Inflammatory macrophage (primary cell): ENCODE results near the gene ASL.
"Not testable (repeated sequence)": the region's sequence is repeated elsewhere in the genome, so short reads cannot be mapped to it uniquely, and the experiment has no call there.

ENCODE experiments used
- DNase-seq, 2 donors: peaks; one replicate each; pipeline ENCODE4 v3.0.0-alpha.2; 2020 to 2022

ASL gene

DNA sequence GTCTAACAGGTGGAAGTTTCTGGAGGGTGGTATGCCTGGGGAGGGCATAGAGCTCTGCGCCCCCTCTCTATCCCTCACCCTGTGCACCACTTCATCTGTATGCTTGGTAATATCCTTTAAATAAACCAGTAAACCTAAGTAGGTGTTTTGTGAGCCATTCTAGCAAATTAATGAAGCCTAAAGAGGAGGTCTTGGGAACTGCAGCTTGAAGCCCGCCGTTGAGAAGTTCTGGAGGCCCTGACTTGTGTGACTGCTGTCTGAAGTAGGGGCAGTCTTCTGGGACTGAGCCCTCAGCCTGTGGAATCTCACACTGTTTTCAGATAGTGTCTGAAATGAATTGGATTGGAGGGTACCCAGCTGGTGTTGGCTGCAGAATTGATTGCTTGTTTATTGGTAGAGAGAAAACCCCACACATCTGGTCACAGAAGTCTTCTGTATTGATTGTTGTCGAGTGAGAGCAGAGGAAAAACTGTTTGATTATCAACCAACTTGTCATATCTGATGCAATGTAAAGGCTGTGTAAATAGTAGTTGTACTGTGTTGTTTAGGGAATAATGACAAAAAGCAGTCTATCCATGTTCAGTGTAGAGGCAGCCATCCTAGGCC is 43.7 kb downstream of the ASL start:
- no peak for DNase-seq

DNA sequence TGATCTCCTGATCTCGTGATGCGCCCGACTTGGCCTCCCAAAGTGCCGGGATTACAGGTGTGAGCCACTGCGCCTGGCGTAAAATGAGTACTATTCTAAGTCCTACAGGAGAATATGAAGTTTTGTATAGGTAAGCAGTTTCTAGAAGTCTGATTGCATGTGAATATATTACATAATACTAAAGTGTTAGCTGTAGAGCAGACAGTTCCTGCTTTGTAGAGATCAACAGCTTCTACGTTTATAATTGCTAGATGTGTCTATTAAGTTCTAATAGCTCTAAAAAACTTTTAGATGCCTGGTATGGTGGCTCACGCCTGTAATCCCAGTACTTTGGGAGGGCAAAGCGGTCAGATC is 47.5 kb downstream of the ASL start:
- DNase-seq, result peak in 1 of 2 donors; percentile 17

DNA sequence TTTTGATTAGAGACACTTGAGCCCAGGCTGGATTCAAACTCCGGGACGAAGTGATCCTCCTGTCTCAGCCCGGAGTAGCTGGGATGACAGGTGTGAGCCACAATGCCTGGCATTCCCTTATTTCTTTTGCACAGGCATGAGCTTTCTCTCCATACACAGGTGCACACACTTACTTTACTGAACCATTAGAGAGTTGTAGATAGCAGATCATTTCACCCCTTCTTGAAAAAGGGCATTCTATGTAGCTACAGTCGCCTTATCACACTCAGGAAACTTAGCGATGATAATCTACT is 48.9 kb downstream of the ASL start:
- not testable (repeated sequence) for DNase-seq

DNA sequence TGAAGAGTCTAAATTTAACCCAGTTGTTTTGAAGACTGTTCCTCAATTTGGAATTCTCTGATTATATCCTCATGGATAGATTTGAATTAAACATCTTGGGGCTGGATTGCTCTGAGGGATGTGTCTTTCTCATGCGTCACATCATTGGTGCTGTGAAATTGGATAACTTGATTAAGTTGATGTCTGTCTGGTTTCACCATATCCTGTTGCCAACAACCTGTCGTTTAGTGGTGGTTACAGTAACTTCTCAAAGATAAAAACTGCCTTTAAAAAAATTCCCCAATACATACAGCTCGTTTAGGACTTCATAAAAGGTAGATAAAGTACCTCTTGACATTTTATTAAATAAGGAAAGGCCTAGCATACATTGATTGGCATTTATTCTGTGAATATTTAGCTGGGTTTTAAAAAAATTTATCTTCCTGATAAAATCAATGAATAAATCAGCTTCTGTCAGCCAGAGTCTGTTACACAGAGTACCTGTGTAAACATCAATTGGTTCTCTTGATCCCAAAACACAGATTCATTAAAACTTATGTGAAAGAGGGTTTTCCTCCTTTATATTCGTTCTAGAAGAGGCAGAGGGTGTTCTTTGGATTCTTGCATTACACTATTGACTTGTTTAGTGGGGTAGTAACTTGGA is 49.6 kb downstream of the ASL start:
- DNase-seq, result no peak

DNA sequence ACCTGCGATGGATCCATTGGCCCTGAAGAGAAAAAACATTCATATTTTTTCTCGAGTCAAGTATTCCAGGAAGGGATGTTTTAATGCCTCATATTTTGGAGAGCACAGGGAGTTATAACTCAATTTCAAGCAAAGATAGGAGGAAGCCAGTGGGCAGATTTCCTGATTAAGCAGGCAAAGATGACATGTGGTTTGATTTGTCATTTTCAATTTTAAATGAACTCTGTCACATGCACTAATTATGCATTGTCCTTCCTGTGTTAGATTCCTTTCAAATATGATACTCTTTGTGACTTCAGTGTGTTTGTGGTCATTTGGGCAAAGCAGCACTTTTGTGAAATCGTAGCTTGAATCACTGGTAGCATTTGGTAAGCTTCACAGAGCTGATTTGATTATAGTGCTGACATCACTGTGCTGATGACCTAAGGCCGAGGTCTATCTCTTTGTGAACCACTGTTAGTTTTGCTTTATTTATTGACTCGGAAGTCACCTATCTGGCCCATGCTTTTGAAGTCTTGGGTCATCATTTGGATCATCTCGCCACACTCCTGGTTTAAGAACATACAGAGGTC is 50.2 kb downstream of the ASL start:
- peak; percentile 28 to 41 for DNase-seq

DNA sequence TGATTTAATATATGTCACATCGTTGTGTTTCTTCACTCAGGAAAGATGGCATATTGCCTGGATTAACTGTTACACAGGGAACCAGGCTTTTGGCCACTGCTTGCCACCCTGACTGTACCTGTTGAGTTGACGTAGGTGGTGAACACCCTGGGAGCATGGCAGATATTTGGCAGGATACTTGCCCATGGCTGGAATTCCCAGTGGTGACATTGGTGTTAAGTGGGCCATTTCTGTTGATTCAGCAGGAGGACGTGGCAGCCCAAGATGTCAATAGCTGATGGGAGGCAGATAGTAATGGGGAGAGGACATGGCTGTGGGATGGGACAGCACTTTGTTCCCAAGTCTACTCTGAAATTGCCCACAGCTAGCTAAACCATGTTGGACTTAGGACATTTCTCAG is 51.6 kb downstream of the ASL start:
- DNase-seq, result not testable (repeated sequence)

DNA sequence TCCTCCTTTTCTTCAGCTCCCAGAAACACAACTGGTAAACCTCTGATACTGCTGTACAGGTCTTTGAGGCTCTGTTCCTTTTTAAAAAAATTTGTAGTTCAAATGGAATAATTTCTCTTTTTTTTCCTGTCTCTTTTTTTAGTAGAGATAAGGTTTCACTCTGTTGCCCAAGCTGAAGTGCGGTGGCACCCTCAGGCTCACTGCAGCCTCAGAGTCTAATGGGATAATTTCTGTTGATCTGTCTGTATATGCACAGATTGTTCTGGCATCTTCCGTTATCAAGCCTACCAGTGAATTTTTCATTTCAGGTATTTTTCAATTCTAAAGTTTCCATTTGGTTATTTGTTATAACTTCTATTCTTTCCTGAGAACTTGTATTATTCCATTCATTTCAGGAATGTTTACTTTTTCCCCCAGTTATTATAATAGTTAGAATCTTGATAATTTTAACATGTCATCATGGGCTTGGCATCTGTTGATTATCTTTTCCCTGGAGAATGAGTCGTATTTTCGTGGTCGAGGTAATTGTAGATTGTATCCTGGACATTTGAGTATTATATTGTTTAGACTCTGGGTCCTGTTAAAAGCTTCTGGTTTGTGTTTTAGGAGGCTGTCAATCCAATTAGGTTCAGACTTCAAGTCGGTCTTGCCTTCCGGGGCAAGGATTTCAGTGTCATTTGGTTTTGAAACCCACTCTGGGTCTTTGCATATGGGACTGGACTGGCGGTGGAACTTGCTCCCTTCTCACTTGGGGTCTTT is 63.6 kb downstream of the ASL start:
- DNase-seq, result no peak

DNA sequence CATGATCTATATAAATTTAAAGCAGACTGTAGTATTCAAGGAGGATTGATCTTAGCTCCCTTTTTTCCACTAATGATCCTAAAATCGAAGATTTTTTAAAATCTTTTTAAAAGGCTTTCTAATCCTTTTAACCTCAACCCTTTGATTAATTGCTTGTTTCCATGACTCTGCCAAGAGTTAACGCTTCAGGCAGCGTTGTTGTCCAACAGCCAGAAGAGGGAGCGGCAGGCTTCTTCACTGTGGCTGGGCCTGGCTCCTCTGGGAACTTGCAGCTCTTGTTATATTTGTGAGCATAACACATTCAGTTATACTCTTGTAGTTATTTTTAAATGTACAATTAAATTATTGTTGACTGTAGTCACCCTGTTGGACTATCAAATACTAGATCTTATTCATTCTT is 65.3 kb downstream of the ASL start:
- DNase-seq, result peak in 1 of 2 donors; percentile 17

DNA sequence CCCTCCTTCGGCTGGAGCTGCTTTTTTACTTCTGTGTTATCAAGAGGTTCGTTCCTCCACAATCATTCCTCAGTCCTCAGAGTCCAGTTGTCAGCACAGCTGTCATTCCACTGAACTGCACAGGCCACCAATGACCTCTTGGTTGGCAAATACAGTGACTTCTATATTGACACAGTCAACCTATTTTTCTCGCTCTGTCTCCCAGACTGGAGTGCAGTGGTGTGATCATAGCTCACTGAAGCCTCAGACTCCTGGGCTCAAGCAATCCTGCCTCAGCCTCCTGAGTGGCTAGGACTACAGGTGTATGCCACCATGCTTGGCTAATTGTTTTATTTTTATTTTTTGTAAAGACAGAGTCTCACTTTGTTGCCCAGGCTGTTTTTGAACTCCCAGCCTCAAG is 66.7 kb downstream of the ASL start:
- DNase-seq, result no peak

DNA sequence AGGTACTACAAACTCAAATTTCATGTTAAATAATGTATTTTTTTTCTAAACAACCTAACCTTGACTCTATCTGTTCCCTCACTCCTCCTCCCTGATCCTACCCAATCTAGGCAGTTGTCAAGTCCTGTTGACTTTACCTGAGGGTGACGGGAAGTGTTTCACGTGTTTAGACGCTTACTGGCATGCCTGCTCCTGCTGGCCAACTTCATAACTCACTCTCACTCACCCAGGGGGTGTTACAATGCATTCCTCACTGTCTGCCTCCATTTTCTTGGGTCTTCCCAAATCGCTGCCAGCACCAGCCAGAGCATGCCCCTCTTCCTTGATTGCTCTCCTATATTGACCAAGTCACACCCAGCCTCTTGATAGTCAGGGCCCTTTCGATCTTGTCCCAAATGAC is 67.4 kb downstream of the ASL start:
- no peak for DNase-seq
